ENCODE results near the gene OTOA. TPM values are rescaled to one million over a fixed set of nuclear protein-coding genes. Genes with fewer than 3 reads are reported as not detected.

OTOA gene
- total and polyA plus RNA-seq, 2 donors from 2014 or later, result 0.13 to 0.39 TPM

- no peak overlapping the region for H3K9ac ChIP-seq (ENCODE audit: low read length in 3 of 3)
- no peak overlapping the region for H3K4me3 ChIP-seq (ENCODE audit: low read length in 3 of 3)
- peaks cover 0 to 35% (median 20%) of the 10 kb centered on the region in 3 donors for H3K4me1 ChIP-seq (ENCODE audit: control insufficient read depth in 2 of 3, insufficient read depth in 2 of 3, low read depth in 1 of 3, low read length in 3 of 3)
- H3K27ac ChIP-seq (ENCODE audit: low read depth in 2 of 2, low read length in 2 of 2), result no peak overlapping the region
- FAIRE-seq (no peak), DNase-seq (no peak)
- peaks cover 0 to 10% (median 2%) of the 10 kb centered on the region in 3 donors for H3K36me3 ChIP-seq (ENCODE audit: control insufficient read depth in 2 of 3, insufficient read depth in 3 of 3, low read length in 3 of 3)
- intact Hi-C loops (cut with DNase I), result no loop called here
- no peaks in the 10 kb centered on the region for H3K9me3 ChIP-seq (ENCODE audit: control insufficient read depth in 2 of 3, insufficient read depth in 1 of 3, low read length in 3 of 3)
- TF ChIP-seq CTCF (IDR thresholded peaks at IDR 0.05; ENCODE audit: borderline replicate concordance, extremely low read depth, insufficient read depth), result no peak
- no peaks in the 10 kb centered on the region for H3K27me3 ChIP-seq (ENCODE audit: control insufficient read depth, insufficient read depth, low read length)
Observed at GRCh38 chr16:21622545-21622944, 41.2 kb upstream of the OTOA start.

DNA sequence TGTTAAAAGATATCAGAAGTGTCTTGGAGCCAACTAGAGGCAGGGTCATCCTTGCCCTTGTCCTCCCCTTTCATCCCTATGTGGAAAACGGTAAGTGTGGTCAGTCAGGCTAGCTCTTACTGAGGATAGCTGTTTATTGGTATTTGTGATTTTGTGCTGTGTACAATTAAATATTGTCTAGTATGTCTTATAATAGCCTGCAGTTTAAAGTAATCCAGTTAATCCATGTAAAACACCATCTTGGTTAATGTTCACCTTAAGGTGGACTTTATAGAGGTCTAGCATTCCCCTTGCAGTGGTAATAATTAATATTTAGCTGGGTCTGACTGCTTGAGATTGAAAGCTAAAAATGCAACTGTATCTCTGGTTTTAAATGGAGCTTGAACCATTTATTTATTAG, 38.7 kb upstream of the OTOA start:
- Histone ChIP-seq H3K36me3 (ENCODE audit: control insufficient read depth in 2 of 3, insufficient read depth in 3 of 3, low read length in 3 of 3) (peaks cover 0 to 3% (median 0%) of the 10 kb centered on the region in 3 donors), H3K27me3 (ENCODE audit: control insufficient read depth, insufficient read depth, low read length) (no peaks in the 10 kb centered on the region), H3K4me3 (ENCODE audit: low read length in 3 of 3) (peak overlapping the region in 1 of 3 donors; percentile 7), H3K27ac (ENCODE audit: low read depth in 2 of 2, low read length in 2 of 2) (peak overlapping the region; percentile 28 to 45), H3K9me3 (ENCODE audit: control insufficient read depth in 2 of 3, insufficient read depth in 1 of 3, low read length in 3 of 3) (no peaks in the 10 kb centered on the region), H3K9ac (ENCODE audit: low read length in 3 of 3) (no peak overlapping the region), H3K4me1 (ENCODE audit: control insufficient read depth in 2 of 3, insufficient read depth in 2 of 3, low read depth in 1 of 3, low read length in 3 of 3) (peaks cover 0 to 36% (median 18%) of the 10 kb centered on the region in 3 donors)
- intact Hi-C loops (cut with DNase I), result no loop called here
- TF ChIP-seq CTCF (IDR thresholded peaks at IDR 0.05; ENCODE audit: borderline replicate concordance, extremely low read depth, insufficient read depth), result no peak
- peak in 2 of 5 donors; percentile 59 to 65 for DNase-seq
- peak; percentile 84 for FAIRE-seq

- H3K4me1 ChIP-seq (ENCODE audit: control insufficient read depth in 2 of 3, insufficient read depth in 2 of 3, low read depth in 1 of 3, low read length in 3 of 3), result peaks cover 0 to 37% (median 16%) of the 10 kb centered on the region in 3 donors
- FAIRE-seq, result no peak
- intact Hi-C loops (cut with DNase I), result no loop called here
- no peak overlapping the region for H3K4me3 ChIP-seq (ENCODE audit: low read length in 3 of 3)
- no peaks in the 10 kb centered on the region for H3K9me3 ChIP-seq (ENCODE audit: control insufficient read depth in 2 of 3, insufficient read depth in 1 of 3, low read length in 3 of 3)
- DNase-seq, result peak in 4 of 5 donors; percentile 36 to 64 (median 56)
- H3K27me3 ChIP-seq (ENCODE audit: control insufficient read depth, insufficient read depth, low read length), result no peaks in the 10 kb centered on the region
- H3K27ac ChIP-seq (ENCODE audit: low read depth in 2 of 2, low read length in 2 of 2), result peak overlapping the region; percentile 40 to 76
- H3K9ac ChIP-seq (ENCODE audit: low read length in 3 of 3), result no peak overlapping the region
- TF ChIP-seq CTCF (IDR thresholded peaks at IDR 0.05; ENCODE audit: borderline replicate concordance, extremely low read depth, insufficient read depth), result no peak
- H3K36me3 ChIP-seq (ENCODE audit: control insufficient read depth in 2 of 3, insufficient read depth in 3 of 3, low read length in 3 of 3), result peaks cover 0 to 3% (median 0%) of the 10 kb centered on the region in 3 donors
Observed at GRCh38 chr16:21626659-21627277, 37.0 kb upstream of the OTOA start.

Measured in kidney (tissue), 14 donors.